Left forelimb (tissue), 1 donor: Measurements from ENCODE around the gene SMG7.

Experiments
- DNase-seq: peaks from one replicate; pipeline ENCODE4 v3.0.0-alpha.2; 2018; ENCODE audit warnings: low spot score

SMG7 gene

GRCh38 chr1:183470961-183471742, 1.1 kb upstream of the SMG7 start:
- DNase-seq, result peak; percentile 91

- peak; percentile 99 for DNase-seq
Measured at GRCh38 chr1:183471743-183472487, 384 bp upstream of the SMG7 start.

- no peak for DNase-seq
Measured at GRCh38 chr1:183473217-183473536, 878 bp downstream of the SMG7 start.

- no peak for DNase-seq
Measured at GRCh38 chr1:183476081-183476480, 3.8 kb downstream of the SMG7 start.

GRCh38 chr1:183477986-183478781, 5.9 kb downstream of the SMG7 start:
- DNase-seq, result no peak

GRCh38 chr1:183480971-183481441, 8.7 kb downstream of the SMG7 start:
- DNase-seq, result no peak

DNA sequence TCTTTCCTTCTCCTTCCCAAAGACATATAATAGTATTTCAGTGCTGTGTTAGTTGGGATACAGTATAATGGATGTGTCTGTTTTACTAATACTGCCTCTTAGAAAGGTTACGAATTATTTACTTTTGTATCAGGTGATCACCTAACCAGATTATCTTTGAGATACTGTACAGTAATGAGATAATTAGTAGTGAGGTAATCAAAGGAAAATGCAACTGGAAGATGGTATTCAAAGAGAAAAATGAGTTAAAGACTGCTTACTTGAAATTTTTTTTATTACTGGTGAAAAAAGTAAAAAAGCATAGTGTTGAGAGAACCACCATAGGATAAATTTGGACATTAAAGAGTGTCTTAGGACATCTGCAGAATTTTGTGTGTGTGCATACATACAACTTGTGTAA, 10.9 kb downstream of the SMG7 start:
- DNase-seq, result no peak

DNA sequence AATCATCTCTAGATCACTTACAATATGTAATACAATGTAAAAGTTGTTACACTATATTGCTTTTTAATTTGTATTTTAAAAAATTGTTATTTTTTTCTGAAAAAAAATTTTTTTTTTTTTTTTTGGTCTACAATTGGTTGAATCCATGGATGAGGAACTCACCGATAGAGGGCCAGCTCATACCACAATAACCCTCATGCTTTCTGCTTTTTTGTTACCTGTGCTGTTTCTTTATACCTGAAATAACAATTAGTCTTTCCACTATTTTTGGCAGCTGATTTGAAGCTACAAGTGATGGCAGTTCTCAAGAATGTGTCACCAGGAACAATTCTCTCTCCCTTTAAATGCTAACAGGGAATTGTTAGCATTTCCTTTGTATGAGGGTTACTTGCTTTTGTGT, 12.0 kb downstream of the SMG7 start:
- DNase-seq, result no peak

GRCh38 chr1:183484851-183485250, 12.6 kb downstream of the SMG7 start:
- no peak for DNase-seq

GRCh38 chr1:183487674-183488442, 15.6 kb downstream of the SMG7 start:
- no peak for DNase-seq

DNA sequence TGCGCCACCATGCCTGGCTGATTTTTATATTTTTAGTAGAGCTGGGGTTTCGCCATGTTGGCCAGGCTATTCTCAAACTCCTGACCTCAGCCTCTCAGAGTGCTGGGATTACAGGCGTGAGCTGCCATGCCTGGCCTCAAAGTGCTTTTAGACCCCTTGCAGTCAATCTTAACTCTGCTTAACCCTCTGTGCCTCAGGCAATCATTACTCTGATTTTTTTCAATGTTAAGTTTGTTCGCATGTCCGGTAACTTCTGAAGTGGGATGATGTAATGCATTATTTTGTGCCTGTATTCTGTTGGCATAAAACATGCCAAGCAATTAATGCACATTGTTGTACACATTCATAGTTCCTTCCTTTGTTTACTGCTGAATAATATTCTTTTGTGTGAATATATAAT, 18.6 kb downstream of the SMG7 start:
- DNase-seq, result no peak

GRCh38 chr1:183493540-183494245, 21.4 kb downstream of the SMG7 start:
- DNase-seq, result no peak

DNA sequence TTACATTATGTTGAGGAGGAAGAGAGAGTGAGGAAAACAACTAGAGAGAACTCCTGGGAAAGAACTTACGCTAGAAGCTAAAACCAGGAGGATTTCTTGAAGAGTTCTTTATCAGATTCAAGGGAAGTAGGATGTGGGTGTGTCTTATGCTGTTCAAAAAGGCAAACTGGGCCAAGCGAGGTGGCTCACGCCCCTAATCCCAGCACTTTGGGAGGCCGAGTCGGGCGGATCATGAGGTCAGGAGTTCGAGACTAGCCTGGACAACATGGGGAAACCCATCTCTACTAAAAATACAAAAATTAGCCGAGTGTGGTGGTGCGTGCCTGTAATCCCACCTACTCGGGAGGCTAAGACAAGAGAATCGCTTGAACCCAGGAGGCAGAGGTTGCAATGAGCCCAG, 23.1 kb downstream of the SMG7 start:
- DNase-seq, result no peak

GRCh38 chr1:183497218-183497617, 24.9 kb downstream of the SMG7 start:
- DNase-seq, result no peak

GRCh38 chr1:183498342-183498991, 26.2 kb downstream of the SMG7 start:
- no peak for DNase-seq

- no peak for DNase-seq
Measured at GRCh38 chr1:183505454-183506089, 33.3 kb downstream of the SMG7 start.

DNA sequence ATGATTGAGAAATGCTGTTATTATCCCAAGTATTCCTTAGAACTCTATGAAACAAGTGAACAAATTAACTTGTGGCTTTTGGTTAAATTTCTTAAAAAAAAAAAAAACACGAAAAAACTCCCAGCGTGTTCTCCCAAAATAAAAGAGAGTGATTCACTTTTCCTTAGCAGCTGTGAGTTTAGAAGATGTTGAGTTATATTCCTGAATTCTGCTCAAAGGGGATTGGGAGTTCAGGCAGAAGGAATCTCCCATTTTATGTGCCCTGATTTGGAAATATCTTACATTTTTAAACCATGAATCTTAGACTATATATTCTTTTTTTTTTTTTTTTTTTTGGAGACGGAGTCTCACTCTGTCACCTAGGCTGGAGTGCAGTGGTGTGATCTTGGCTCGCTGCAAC, 34.3 kb downstream of the SMG7 start:
- no peak for DNase-seq

- DNase-seq, result no peak
Measured at GRCh38 chr1:183508694-183509093, 36.4 kb downstream of the SMG7 start.

- DNase-seq, result no peak
Measured at GRCh38 chr1:183512450-183512849, 40.2 kb downstream of the SMG7 start.

DNA sequence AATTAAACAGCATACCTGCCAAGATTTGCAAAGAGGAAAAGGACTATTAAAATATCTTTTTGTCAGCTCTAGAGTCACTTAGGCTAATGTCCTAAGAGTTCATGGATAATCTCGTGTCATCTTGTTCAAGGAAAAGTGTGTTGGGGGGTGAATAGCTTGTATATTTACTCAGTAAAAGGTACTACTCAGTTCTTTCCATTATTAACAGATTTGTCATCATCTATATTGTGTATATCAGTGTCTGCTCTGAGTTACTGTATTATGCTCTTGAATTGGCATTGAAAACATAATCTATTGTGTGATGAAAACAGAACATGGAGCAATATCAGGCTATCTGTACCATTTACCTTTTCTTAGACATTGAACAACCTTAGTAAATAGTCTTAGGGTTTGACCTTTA, 41.9 kb downstream of the SMG7 start:
- DNase-seq, result no peak
